Right hindlimb (tissue), 1 donor: Measurements from ENCODE around the gene ZNF710.

Experiments used
- DNase-seq: peaks from one replicate; pipeline ENCODE4 v3.0.0-alpha.2; 2018

Gene ZNF710

DNA sequence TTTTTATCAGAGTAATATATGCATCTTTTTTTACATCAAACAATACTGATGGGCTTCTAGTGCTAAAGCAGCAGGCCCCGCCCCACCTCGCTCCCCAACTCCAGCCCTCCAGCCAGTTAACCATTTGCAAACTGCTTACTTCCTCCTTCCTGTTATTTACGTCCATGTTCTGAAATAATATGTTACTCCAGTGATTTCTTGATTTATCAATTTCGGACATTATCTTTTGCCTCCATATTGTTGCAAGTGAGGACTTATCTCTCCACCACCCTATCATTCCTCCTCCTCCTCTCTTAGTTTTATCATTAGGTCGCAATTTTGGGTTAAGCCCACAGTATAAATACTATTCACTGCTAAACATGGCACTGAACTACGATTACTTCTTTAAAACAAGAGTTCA lies 39.5 kb downstream of the ZNF710 start:
- DNase-seq = no peak

DNA sequence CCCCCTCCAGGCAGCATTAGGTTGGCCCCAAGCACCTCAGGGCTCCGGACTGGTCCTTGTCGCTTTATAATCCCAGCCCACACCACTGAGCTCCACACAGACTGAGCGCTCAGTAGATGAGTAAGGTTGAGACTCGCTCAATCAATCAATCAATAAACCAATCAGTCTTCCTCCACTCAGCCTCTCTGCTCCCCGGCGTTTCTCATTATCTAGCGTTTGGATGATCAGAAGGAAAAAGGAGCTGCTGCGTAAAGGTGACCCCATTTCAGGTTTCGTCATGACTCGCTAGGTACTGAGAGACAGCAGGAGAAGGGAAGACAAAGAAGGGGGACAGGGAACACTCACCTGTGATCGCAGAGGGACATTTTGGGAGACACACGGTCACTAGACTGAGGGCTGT lies 41.2 kb downstream of the ZNF710 start:
- DNase-seq = peak; percentile 2

- peak; percentile 19 for DNase-seq
Observed at GRCh38 chr15:90042766-90043529, 41.8 kb downstream of the ZNF710 start.

- no peak for DNase-seq
Observed at GRCh38 chr15:90043530-90044010, 42.4 kb downstream of the ZNF710 start.

- DNase-seq = peak; percentile 5
Observed at GRCh38 chr15:90044191-90044590, 43.1 kb downstream of the ZNF710 start.

DNA sequence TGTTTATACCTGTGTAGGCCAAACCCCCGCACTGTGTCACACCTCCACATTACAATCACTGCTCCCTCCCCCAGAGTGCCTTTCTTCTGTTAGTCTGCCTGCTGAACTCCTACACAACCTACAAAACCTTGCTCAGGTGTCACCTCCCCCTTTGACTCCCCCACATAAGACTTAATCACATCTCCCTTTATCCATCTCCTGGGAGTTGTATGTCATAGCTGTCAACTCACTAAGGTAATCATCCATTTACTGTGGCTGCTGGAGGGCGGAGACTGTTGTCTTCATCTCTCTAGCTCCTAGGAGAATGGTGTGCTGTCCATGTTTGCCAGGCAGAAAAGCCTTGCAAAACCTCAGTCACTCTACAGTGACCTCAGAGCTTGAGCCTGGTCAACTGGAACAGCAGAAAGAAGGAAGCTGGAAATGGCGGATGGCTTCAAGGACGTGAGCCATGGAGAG lies 43.8 kb downstream of the ZNF710 start:
- peak; percentile 7 for DNase-seq

GRCh38 chr15:90046289-90046688 lies 45.2 kb downstream of the ZNF710 start:
- peak; percentile 12 for DNase-seq

DNA sequence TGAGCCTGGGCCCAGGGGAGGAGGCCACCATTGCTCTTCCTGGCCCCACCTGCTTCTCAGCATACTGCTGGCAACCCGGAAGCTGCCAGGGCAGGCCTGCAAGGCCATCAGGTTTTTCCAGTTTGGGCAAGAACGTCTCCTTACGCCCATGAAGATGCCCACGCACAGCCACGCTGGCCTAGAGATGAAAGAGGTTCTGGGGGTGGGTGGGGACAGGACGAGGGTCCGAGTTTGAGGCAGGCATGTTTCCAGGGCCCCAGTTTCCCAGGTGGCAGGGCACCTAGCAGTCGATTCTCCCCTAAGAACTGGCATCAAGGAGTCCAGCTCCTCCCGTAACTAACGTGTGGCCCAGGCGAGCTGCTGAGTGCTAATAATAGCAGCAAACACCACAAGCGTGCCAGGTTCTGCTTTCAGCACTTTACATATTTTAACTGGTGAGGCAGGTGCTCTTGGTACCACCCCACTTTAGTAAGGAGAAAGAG lies 45.8 kb downstream of the ZNF710 start:
- peak; percentile 32 for DNase-seq

GRCh38 chr15:90047956-90048575 lies 46.9 kb downstream of the ZNF710 start:
- DNase-seq = no peak

DNA sequence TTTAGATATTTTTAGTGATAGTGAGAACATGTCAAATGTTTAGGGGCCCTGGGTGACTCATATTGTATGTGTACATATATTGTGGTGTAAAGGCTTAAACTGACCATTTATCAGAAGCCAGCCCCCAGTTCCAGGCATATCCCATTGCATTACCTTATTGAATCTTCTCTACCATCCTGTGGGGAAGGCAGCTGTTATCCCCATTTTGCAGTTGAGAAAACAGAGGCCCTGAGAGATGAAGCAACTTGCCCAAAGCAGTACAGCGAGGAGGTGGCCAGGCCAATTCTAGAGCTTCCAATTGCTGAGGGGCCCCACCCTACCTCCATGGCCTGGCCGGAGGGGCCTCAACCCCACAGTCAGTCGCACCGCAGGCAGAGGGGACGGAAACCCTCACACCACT lies 47.9 kb downstream of the ZNF710 start:
- no peak for DNase-seq

- no peak for DNase-seq
Observed at GRCh38 chr15:90049666-90050604, 48.8 kb downstream of the ZNF710 start.

DNA sequence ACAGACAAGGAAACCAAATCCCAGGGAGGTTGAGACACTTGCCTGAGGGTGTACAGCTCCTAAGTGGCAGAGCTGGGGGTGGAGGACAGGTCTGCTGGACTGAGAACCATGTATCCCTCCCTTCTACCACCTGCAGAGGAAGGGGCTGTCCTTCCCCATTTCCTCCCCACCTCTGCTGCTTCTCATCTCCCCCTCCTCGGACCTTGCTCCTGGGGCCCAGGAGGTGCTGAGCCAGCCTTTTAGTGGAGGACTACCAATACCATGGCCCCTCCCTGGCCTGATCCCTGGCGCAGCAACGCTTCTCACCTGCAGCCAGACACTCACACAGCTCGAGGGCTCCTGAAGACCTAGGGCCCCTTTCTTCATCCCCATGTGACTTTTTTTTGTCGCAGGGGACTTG lies 50.8 kb downstream of the ZNF710 start:
- DNase-seq = no peak

GRCh38 chr15:90053685-90054466 lies 52.8 kb downstream of the ZNF710 start:
- DNase-seq = no peak

DNA sequence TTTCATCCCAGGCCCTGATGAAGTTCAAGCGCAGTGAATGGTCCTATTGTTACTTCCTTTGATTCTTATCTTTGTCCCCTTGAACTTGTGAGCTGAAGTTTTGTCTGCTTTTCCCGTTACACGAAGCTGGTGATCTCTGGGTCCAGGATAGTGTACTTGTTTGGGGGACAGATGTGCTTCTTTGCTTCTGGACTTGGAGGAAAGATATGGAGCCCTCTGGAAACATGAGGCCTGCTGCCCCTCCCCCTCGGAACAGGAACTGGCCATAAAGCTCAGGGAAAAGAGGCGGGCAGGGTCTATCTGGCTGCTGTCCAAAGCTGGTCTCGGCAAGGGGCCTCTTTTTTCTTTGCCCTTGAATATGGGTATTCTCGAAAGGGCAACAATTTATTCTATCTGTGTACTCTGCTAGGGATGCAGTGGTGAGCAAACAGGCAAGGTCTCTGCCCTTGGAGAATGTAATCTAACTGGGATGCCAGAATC lies 53.5 kb downstream of the ZNF710 start:
- no peak for DNase-seq

DNA sequence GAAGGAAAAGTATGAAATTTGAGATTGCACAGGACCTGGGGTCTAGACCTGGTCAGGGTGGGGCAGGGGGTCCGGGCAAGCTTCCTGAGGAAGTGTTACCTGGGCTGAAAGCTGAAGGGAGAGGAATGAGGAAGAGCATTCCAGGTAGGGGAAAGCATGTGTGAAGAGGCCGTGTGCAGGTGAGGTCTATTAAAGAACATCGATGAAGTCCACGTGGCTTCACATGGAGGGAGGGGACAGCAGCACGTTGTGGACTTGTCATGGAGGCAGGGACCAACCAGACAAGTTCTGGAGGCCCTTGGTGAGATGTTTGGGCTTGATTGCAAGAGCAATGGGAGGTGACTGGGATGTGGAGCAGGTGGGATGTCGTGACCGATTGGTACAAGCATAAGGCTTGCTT lies 54.1 kb downstream of the ZNF710 start:
- DNase-seq = no peak

- DNase-seq = no peak
Observed at GRCh38 chr15:90056529-90056928, 55.4 kb downstream of the ZNF710 start.

GRCh38 chr15:90058308-90058707 lies 57.2 kb downstream of the ZNF710 start:
- DNase-seq = no peak

- no peak for DNase-seq
Observed at GRCh38 chr15:90058775-90059174, 57.7 kb downstream of the ZNF710 start.

DNA sequence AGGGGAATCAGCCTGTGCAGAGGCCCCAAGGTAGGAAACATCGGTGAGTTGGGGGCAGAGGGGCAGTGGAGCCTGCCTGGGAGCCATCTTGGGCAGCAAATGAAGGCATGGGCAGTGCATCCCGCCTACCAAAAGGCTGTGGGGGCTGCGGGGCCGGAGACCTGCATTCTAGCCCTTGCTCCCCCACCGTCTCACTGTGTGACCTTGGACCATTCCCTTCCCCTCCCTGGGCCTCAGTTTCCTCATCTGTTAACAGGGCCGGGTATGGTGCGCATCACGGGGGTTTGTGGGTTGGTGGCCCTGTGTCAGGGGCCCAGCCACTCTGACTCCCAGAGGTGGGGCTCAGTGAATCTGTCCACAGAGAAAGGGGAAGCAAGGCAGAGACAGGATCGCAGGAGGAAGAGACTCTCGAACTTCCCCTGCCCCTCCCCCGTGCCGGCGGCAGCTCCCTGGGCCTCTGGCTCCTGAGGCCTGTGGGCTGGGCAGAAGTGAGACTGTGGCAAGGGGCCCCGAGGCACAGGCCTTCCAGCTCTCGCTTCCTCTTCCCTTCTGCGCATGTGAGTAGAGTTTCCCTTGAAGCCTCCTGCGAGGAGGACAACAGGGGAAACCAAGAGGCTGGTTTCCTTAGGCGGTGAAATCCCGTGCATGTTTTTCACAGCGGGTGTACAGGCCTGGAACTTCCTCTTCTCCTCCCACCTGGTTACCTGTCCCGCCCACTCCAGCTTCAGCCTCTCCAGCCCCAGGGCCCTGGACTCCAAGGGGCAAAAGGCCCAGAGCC lies 58.3 kb downstream of the ZNF710 start:
- DNase-seq = peak; percentile 67

- no peak for DNase-seq
Observed at GRCh38 chr15:90060797-90061196, 59.7 kb downstream of the ZNF710 start.

GRCh38 chr15:90062023-90062442 lies 60.9 kb downstream of the ZNF710 start:
- DNase-seq = peak; percentile 68
